NCI-H510A treated with DMSO at 0.1 percent for 48 hours (cell line): ENCODE measurements around the gene MAGEB16.

Experiments used
- DNase-seq: peaks from one replicate; lab custom pipeline; 2025; lab: John Stamatoyannopoulos, UW

The MAGEB16 gene

DNA sequence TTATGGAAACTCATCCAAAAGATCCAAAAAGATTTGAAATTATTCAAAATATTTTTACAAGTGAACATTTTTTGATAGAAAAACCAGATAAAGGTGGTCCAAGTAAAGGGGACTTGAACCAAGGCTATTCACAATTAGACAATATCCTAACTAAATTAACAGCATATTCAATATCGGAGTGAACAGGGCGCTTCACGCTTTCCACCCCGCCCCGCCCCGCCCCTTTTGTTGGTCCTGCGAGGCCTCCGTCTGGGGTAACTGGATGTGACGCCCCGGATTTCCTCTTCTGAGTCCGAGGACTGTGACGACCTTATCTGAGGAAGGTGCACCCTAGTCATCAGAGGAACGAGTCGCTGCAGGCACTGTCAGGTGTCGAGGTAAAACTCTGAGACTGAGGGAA, at the start of gene MAGEB16:
Gene MAGEB16, plus strand, starts transcription at position 301 of the 400 bp plus-strand sequence. CDS start 3,855 bp downstream, outside the sequence.
- no peak for DNase-seq

DNA sequence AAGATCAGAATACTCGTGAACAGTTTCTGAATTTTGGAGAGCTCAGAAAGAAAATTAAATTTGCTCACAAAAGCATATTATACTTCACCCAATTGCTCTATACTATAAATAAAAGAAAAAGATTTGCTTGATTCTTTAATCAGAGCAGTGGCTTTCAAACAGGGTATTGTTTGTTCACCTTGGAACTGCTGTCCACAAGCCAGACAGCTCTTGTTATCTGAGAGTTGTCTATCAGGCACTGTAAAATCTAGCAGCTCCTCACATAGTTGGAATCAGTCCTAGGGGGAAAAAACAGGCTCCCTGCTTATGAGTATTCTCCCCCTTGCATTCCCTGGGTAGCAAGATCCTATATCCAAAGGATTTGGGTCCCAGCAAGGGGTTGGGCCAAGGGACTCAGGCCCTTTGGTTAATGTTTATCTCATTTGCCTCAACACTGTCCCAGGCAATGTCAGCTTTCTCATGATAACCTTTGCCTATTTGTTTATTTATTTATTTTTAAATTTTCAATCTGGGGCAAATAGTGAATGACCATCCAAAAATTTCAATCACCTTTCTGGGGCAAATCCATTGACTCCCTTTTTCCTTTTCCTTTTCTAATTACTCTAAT, 24.1 kb upstream of the MAGEB16 start:
- no peak for DNase-seq

DNA sequence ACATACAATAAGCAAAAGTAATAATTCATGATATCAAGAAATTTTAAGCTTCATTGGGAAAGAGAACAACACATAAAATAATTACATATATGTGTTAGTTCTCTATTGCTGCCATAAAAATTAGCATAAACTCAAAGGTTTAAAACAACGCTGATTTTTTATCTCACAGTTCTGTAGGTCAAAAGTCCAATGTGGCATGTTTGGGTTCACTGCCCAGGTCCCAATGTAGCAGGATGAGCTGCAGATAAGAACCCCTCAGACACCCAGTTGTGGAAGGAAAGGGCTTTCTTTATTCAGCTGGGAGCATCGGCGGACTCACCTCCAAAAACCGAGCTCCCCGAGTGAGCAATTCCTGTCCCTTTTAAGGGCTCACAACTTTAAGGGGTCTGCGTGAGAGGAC, 13.1 kb upstream of the MAGEB16 start:
- DNase-seq, result no peak

DNA sequence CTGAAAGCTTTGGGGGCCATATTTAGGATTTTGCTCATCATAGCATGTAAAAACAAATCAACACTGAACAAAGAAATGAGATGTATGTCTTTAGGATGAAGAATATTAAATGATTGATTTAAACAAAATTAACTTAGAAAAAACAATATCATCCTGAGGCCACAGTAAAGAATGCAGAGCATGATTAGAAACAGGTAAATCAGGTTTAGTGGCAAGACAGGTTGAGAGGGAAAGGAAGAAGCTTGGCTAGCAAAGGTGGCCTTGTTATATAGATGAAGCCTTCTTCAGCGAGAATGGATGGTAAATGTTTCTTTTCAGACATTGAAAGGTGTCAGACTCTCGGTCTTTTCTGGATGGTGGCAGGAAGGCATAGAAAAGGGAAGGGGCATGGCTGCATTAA, 11.9 kb upstream of the MAGEB16 start:
- no peak for DNase-seq

DNA sequence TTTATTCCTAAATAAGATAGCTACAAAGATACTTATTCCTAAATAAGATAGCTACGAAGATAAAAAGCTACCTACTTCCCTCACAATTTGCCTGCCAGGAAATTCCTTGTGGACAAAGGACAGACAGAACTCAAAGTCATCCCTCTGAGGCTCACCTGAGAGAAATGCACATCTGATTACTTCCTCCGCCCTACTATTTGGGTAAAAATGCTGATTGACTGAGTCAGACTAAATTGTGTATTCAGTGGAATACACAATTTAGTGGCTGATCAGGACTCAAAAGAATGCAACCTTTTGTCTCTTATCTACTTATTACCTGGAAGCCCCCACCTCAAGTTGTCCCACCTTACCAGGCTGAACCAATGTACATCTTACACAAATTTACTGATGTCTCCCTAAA, 10.3 kb upstream of the MAGEB16 start:
- no peak for DNase-seq

DNA sequence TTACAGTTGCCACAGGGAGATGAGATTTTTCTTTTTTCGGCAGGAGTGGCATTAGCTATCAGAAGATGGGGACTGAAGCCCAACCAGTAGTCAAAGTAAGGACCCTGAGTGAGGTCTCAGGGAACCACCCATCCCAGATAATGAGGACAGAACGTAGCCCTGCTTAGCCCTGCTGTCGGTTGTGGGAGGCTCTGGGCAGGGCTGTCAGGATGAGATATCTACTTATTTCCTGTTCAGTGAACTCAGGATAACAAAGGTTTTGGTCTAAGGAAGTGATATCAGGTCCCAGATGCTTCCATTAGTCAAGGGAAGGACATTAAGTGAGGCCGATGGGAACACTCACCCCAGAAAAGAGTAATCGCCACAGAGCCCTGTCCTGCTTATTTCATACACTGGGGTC, 2.3 kb downstream of the MAGEB16 start:
- no peak for DNase-seq

DNA sequence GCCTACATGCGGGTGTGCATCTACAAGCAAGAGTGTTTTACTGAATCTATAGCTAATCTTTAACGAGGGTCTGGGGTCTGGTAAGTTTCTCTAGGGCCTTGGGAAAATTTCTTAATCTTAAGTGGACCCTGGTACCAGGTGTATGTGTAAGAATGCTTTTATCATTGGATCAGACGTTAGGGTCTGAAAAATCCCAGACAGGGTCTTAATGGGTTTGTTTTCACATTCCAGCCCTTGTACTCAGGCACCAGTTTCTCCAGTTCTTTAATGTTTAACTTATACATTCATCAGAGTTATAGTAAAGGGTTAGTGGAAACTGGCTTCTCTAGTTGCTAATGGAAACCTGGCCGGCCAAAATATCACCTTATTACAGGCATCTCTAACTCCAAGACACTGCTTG, 11.6 kb downstream of the MAGEB16 start:
- DNase-seq, result no peak

DNA sequence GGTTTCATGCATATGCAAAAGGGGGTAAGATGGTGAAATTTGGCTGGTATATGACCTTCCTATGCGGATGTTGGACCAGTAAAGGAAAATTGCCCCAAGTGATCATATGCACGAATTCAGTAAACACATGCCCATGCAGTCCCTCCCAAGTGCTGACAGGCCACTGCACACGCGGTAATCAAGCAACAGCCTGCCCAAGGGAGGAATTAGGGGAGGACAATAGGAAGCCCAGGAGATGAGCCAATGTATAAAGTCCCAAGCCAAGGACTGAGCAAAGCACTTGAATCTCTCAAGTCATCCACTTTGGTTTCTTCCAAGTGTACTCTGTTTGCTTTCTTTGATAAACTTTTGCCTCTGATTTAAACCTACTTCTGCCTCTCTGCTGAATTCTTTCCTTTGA, 21.1 kb downstream of the MAGEB16 start:
- no peak for DNase-seq

DNA sequence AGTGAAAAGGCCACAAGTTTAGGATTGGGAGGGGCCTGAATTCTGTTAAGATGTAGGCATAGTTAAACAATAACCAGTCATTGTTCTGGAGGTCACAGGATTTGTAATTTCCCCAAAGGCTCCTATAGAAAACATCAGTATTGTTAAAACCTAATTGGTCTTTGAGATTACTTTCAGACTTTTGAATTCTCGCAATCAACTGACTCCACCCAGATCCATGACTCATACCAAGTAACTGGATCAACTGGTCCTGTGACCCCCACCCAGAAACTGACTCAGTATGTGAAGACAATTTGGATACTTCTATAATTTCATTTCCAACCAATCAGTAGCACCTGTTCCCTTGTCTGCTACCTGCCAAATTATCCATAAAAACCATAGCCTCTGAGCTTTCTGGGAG, 28.4 kb downstream of the MAGEB16 start:
- DNase-seq, result no peak

DNA sequence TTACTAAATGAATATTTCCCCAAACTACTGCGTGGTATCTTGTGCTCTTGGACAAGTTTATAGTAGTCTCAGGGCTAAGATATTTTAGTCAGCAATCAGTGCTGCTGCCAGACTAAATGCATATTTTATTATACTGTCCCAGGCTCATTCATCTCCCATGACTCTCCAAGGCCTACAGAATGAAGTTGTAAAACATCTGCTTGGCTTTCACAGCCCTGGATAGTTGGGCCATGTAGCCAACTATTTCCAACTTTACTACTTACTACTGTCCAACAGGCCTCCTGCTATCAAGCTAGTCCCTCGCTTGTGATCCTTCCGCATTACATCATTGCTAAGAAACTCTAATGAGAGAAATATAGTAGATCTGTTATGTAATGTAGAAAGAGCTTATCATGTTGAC, 31.4 kb downstream of the MAGEB16 start:
- DNase-seq, result no peak

DNA sequence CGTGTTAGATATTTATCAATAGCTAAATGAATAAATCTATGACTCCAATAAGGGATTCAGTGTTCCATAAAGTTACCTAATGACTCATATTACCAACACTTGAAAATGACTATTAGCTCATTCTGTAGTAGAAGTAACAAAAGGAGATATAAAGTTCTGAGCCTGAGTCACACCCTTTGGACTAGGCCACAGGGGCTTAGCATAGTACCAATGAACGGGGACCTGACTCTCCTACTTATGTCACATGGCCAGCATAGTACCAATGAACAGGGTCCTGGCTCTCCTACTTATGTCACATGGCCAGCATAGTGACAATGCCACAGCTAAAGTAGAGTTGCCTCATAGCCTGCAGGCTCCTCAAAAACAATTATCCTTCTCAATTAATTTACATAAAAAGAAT, 43.7 kb downstream of the MAGEB16 start:
- DNase-seq, result no peak

DNA sequence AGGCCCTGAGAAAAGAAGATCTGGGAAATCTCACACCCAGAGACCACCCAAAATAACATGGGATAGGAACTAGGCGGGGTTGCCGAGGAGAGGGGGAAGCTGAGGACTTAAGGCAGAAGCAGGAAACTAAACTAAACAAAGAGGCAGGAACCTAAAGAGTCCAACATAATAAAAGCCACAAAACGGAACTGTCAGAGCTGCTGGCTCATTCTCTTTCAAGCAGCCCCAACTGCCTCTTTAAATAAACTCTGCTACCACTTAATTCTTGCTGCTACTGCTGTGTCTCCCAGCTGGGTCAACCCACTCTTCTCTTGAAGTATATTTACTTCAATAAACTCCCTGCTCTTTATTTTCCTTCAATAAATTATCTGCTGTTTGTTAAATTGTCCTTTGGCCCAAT, 44.5 kb downstream of the MAGEB16 start:
- DNase-seq, result peak; percentile 19

DNA sequence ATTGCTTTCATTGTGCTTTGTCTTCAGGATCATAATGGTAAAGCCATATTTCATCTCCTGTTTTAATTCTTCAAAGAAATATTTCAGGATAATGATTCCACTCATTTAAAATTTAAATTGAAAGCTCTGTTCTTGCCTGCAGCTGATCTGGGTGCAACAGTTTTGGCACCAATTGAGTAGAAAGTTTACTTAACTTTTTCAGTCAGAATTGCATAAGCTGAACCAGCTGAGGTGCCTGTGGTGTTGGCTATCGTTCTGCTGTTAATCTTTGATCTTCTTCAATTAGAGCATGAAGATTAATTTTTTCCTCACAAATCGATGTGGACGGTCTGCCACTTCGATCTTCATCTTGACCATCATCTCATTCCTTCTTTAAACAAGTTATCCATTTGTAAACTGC, 49.6 kb downstream of the MAGEB16 start:
- no peak for DNase-seq
